Right lobe of liver (tissue), 6 donors: Measurements from ENCODE around the gene PDIA2. TPM values are rescaled to one million over a fixed set of nuclear protein-coding genes. Genes with fewer than 3 reads are reported as not detected.
A peak's percentile ranks its signal among the peaks of the same experiment; 100 is the strongest.

Experiments used
- ATAC-seq, 4 donors: fragments of 200-7000 bp; cut with Tn5 transposase; one replicate each; pipeline ENCODE4 v1.9.1; 2020; ENCODE audit warnings: mild to moderate bottlenecking in 4 of 4, moderate library complexity in 4 of 4
- DNase-seq, 3 donors: peaks; one replicate each; pipeline ENCODE4 v3.0.0-alpha.2; 2020
- H3K27ac ChIP-seq, 3 donors: fragments of 200-600 bp; one replicate each; pipeline ENCODE4 v1.8.0; 2022
- H3K27me3 ChIP-seq, 2 donors: fragments of 200-600 bp; one replicate each; pipeline ENCODE4 v1.8.0; 2022
- H3K36me3 ChIP-seq, 4 donors: fragments of 200-600 bp; sonication (generic) in 1 of 4; one replicate each; pipeline versions ENCODE4 v1.5.1 to v1.8.0; 2017 to 2022; ENCODE audit warnings: control low read depth in 1 of 4
- H3K4me1 ChIP-seq, 4 donors: fragments of 200-600 bp; sonication (generic) in 1 of 4; one replicate each; pipeline versions ENCODE4 v1.5.1 to v1.8.0; 2017 to 2022; ENCODE audit warnings: control low read depth in 1 of 4
- H3K4me3 ChIP-seq, 3 donors: fragments of 200-600 bp; one replicate each; pipeline ENCODE4 v1.8.0; 2022
- H3K9me3 ChIP-seq, 4 donors: fragments of 200-600 bp; sonication (generic) in 1 of 4; one replicate each; pipeline versions ENCODE4 v1.5.1 to v1.8.0; 2017 to 2022; ENCODE audit warnings: control low read depth in 1 of 4
- POLR2A ChIP-seq: fragments of 450-650 bp; IDR thresholded peaks from one replicate; pipeline ENCODE4 v1.6.1; 2017; ENCODE audit warnings: antibody characterized with exemption, mild to moderate bottlenecking
- WGBS: methylation state at CpG from one replicate; pipeline ENCODE4 v1.1.6; 2018; ENCODE audit warnings: low coverage, low lambda C conversion rate; ENCODE audit not compliant: insufficient coverage; ENCODE audit errors: missing lambda C conversion rate; 5-methylcytosine and 5-hydroxymethylcytosine counted together
- intact Hi-C, 2 donors: fragments of 100-400 bp; cut with DNase I; formaldehyde crosslinking; loops; one replicate each; pipeline versions ENCODE4 v1.11.2 to v1.14.1; 2022
- total RNA-seq, 6 experiments: library from RNA; depleted of rRNA in 2 of 6; stranded (reverse); fragments of >200 nt in 2 of 6; fragmentation: NEBNext Ultra II Directional in 3 of 6; extraction: Animal tissue kit (Norgen Biotek cat#: 25700) in 3 of 6; gene quantifications; one replicate each; pipeline versions ENCODE4 v1.1.0 to v1.2.4, GENCODE V29; 2016 to 2023
- TF ChIP-seq, protein P1 (sequence below), 4 donors: fragments of 200-600 bp in 3 of 4; fragments of 450-650 bp in 1 of 4; IDR thresholded peaks; one replicate each; pipeline versions ENCODE4 v1.5.1 to v1.8.0; 2016 to 2022; ENCODE audit warnings: antibody characterized with exemption in 4 of 4, mild to moderate bottlenecking in 2 of 4
- donor health status: DM: no; HTN: yes; CAD: no.
- donor health status: DM: no; HTN: no; CAD: no.
- donor health status: DM: no; HTN: no; CAD: no.
- donor health status: DM: no; HTN: yes; CAD: no.
- donor health status: DM: no; HTN: yes; CAD: no.

The PDIA2 gene
- total RNA-seq, 6 experiments from 2014 or later: not detected

DNA sequence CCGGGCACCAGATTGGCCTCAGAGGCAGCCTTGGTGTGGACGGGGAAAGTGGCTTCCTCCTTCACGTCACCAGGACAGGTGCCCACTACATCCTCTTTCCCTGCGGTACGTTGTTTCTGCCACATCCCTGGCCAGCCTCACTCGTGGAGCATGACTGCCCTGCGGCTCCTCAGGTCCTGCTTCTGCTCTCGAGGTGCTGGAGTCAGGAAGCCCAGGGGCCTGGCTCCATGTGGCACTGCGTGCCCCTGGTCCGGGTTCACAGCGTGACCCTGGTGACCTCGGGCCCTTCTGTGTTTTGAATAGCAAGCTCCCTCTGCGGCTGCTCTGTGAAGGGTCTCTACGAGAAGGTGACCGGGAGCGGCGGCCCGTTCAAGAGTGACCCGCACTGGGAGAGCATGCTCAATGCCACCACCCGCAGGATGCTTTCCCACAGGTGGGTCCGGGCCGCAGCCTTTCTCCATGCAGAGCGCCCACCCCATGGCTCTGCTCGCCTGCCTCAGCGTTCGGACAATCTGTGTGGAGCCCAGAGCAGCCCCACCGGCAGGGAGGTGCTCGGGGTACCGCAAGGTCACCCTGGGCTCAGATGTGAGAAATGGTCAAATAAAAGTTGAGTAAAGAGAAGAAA lies 20.7 kb upstream of the PDIA2 start:
- no peaks in the 10 kb centered on the region for H3K4me1 ChIP-seq
- no peaks in the 10 kb centered on the region for H3K27me3 ChIP-seq
- no peaks in the 10 kb centered on the region for H3K9me3 ChIP-seq
- H3K27ac ChIP-seq: no peak overlapping the region
- DNase-seq (no peak), ATAC-seq (no peak)
- no peak for TF ChIP-seq POLR2A
- TF ChIP-seq, protein P1, sequence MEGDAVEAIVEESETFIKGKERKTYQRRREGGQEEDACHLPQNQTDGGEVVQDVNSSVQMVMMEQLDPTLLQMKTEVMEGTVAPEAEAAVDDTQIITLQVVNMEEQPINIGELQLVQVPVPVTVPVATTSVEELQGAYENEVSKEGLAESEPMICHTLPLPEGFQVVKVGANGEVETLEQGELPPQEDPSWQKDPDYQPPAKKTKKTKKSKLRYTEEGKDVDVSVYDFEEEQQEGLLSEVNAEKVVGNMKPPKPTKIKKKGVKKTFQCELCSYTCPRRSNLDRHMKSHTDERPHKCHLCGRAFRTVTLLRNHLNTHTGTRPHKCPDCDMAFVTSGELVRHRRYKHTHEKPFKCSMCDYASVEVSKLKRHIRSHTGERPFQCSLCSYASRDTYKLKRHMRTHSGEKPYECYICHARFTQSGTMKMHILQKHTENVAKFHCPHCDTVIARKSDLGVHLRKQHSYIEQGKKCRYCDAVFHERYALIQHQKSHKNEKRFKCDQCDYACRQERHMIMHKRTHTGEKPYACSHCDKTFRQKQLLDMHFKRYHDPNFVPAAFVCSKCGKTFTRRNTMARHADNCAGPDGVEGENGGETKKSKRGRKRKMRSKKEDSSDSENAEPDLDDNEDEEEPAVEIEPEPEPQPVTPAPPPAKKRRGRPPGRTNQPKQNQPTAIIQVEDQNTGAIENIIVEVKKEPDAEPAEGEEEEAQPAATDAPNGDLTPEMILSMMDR (IDR thresholded peaks at IDR 0.05): no peak
- intact Hi-C loops: no loop called here
- peaks cover 0 to 32% (median 2%) of the 10 kb centered on the region in 4 donors for H3K36me3 ChIP-seq
- no peak overlapping the region for H3K4me3 ChIP-seq
- 91% methylated on average over 12 of the region's 29 CpGs for WGBS

DNA sequence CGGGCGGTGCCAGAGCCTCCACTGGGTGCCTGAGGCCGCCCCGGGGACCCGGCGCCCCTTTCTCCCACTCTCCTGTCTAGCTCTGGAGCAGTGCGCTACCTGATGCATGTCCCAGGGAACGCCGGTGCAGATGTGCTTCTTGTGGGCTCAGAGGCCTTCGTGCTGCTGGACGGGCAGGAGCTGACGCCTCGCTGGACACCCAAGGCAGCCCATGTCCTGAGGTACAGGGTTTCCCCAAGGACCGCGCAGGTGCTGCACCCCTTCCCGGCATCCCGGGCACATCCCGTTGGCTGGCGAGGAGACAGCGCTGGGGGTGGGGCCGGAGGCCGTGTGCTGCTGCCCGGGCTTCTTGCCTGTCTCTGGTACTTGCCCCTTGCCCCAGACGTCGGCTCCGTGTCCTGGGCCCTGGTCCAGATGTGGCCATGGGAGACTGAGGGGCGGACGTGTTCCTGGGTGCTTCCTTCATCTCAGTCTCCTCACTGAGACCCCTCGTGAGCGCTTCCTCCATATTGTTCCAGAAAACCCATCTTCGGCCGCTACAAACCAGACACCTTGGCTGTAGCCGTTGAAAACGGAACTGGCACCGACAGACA lies 19.7 kb upstream of the PDIA2 start:
- intact Hi-C loops: no loop called here
- TF ChIP-seq POLR2A: no peak
- TF ChIP-seq, protein P1 (IDR thresholded peaks at IDR 0.05): no peak
- no peak overlapping the region for H3K27ac ChIP-seq
- H3K9me3 ChIP-seq: no peaks in the 10 kb centered on the region
- DNase-seq (no peak), ATAC-seq (no peak)
- WGBS: 89% methylated on average over 14 of the region's 35 CpGs
- no peak overlapping the region for H3K4me3 ChIP-seq
- H3K36me3 ChIP-seq: peaks cover 0 to 32% (median 2%) of the 10 kb centered on the region in 4 donors
- H3K27me3 ChIP-seq: no peaks in the 10 kb centered on the region
- H3K4me1 ChIP-seq: no peaks in the 10 kb centered on the region

DNA sequence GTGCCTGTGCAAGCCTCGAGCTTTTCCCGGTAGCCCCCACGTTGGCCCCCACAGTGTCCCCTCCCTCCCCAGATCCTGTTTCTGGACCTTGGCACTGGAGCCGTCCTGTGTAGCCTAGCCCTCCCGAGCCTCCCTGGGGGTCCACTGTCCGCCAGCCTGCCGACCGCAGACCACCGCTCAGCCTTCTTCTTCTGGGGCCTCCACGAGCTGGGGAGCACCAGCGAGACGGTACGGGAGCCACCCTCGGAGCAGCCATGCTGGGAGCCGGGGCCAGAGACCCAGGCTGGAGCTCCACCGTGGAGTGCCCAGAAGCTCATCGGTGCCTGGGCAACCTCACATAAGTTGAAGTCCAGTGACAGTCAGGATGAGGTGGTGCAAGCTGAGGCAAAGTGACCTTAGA lies 19.0 kb upstream of the PDIA2 start:
- Histone ChIP-seq H3K4me1 (no peaks in the 10 kb centered on the region), H3K4me3 (no peak overlapping the region), H3K27ac (no peak overlapping the region), H3K27me3 (no peaks in the 10 kb centered on the region), H3K9me3 (no peaks in the 10 kb centered on the region), H3K36me3 (peaks cover 0 to 32% (median 2%) of the 10 kb centered on the region in 4 donors)
- WGBS: 93% methylated on average over 7 of the region's 17 CpGs
- peak in 1 of 3 donors; percentile 19 for DNase-seq
- no peak for ATAC-seq
- no peak for TF ChIP-seq POLR2A
- TF ChIP-seq, protein P1 (IDR thresholded peaks at IDR 0.05): no peak
- intact Hi-C loops: no loop called here

- no peaks in the 10 kb centered on the region for H3K9me3 ChIP-seq
- H3K27me3 ChIP-seq: no peaks in the 10 kb centered on the region
- H3K4me3 ChIP-seq: no peak overlapping the region
- DNase-seq (peak in 1 of 3 donors; percentile 14), ATAC-seq (no peak)
- TF ChIP-seq POLR2A: no peak
- TF ChIP-seq, protein P1 (IDR thresholded peaks at IDR 0.05): no peak
- WGBS: no CpG with 5 or more reads among the region's 23 CpGs
- H3K36me3 ChIP-seq: peaks cover 0 to 32% (median 1%) of the 10 kb centered on the region in 4 donors
- no peak overlapping the region for H3K27ac ChIP-seq
- intact Hi-C loops: no loop called here
- no peaks in the 10 kb centered on the region for H3K4me1 ChIP-seq
Observed at GRCh38 chr16:264440-264951, 18.5 kb upstream of the PDIA2 start.
